ENCODE data around the gene GALNT16.
"Not testable (repeated sequence)": the region's sequence is repeated elsewhere in the genome, so short reads cannot be mapped to it uniquely, and the experiment has no call there.

- not testable (repeated sequence) for TF ChIP-seq CTCF, POLR2A (IDR thresholded peaks at IDR 0.05)
Observed at GRCh38 chr14:69290881-69291280, 30.9 kb downstream of the GALNT16 start.
